GM21786 (cell line): ENCODE data around the gene ABHD5.

ENCODE experiments used
- ATAC-seq: cut with Tn5 transposase; IDR thresholded peaks from one replicate; pipeline ENCODE4 v1.9.1; 2021; ENCODE audit not compliant: unreplicated experiment

The ABHD5 gene

GRCh38 chr3:43685921-43686320 lies 4.8 kb upstream of the ABHD5 start:
- ATAC-seq = no peak

- no peak for ATAC-seq
Observed at GRCh38 chr3:43686333-43686699, 4.4 kb upstream of the ABHD5 start.

GRCh38 chr3:43686700-43687498 lies 3.8 kb upstream of the ABHD5 start:
- ATAC-seq = no peak

GRCh38 chr3:43687499-43687811 lies 3.3 kb upstream of the ABHD5 start:
- ATAC-seq = no peak

GRCh38 chr3:43688245-43688650 lies 2.5 kb upstream of the ABHD5 start:
- ATAC-seq = no peak

- ATAC-seq = no peak
Observed at GRCh38 chr3:43689166-43689565, 1.6 kb upstream of the ABHD5 start.

- no peak for ATAC-seq
Observed at GRCh38 chr3:43689766-43690399, 855 bp upstream of the ABHD5 start.

- ATAC-seq = peak; percentile 31
Observed at GRCh38 chr3:43691120-43691995, 620 bp downstream of the ABHD5 start.

GRCh38 chr3:43692085-43692855 lies 1.5 kb downstream of the ABHD5 start:
- ATAC-seq = no peak

GRCh38 chr3:43692971-43693370 lies 2.2 kb downstream of the ABHD5 start:
- no peak for ATAC-seq

- no peak for ATAC-seq
Observed at GRCh38 chr3:43693594-43693993, 2.9 kb downstream of the ABHD5 start.

GRCh38 chr3:43695443-43695842 lies 4.7 kb downstream of the ABHD5 start:
- no peak for ATAC-seq

- no peak for ATAC-seq
Observed at GRCh38 chr3:43695863-43696262, 5.1 kb downstream of the ABHD5 start.

- no peak for ATAC-seq
Observed at GRCh38 chr3:43696441-43696840, 5.7 kb downstream of the ABHD5 start.

- no peak for ATAC-seq
Observed at GRCh38 chr3:43696881-43697280, 6.1 kb downstream of the ABHD5 start.

- peak; percentile 91 for ATAC-seq
Observed at GRCh38 chr3:43699864-43700263, 9.1 kb downstream of the ABHD5 start.

GRCh38 chr3:43704697-43705096 lies 14.0 kb downstream of the ABHD5 start:
- ATAC-seq = no peak

- no peak for ATAC-seq
Observed at GRCh38 chr3:43706342-43706741, 15.6 kb downstream of the ABHD5 start.

- no peak for ATAC-seq
Observed at GRCh38 chr3:43707266-43707665, 16.5 kb downstream of the ABHD5 start.

- no peak for ATAC-seq
Observed at GRCh38 chr3:43707998-43708397, 17.3 kb downstream of the ABHD5 start.

- no peak for ATAC-seq
Observed at GRCh38 chr3:43709022-43709421, 18.3 kb downstream of the ABHD5 start.
